Measurements from ENCODE around the gene NOLC1.
A peak's percentile ranks its signal among the peaks of the same experiment; 100 is the strongest.

NOLC1 gene

GRCh38 chr10:102151774-102152544 is at the start of gene NOLC1:
Gene NOLC1, plus strand, starts transcription at chr10:102152389. Its CDS starts 22 bp downstream, at chr10:102152411.
- peak within 1 kb of the TSS; percentile 76 for H3K4me3 ChIP-seq (replicated peaks; ENCODE audit: low read depth, low read length)
- DNase-seq (ENCODE audit: extremely low read depth, low read depth), result peak; percentile 98
- TF ChIP-seq CTCF (IDR thresholded peaks at IDR 0.05; ENCODE audit: low read depth, low read length, missing control alignments), result no peak

GRCh38 chr10:102102421-102102820 is 49.8 kb upstream of the NOLC1 start:
- no peak for TF ChIP-seq CTCF (IDR thresholded peaks at IDR 0.05; ENCODE audit: low read depth, low read length, missing control alignments)
- H3K4me3 ChIP-seq (replicated peaks; ENCODE audit: low read depth, low read length), result no peak overlapping the region
- no peak for DNase-seq (ENCODE audit: extremely low read depth, low read depth)

GRCh38 chr10:102106998-102107397 is 45.2 kb upstream of the NOLC1 start:
- no peak for DNase-seq (ENCODE audit: extremely low read depth, low read depth)
- TF ChIP-seq CTCF (IDR thresholded peaks at IDR 0.05; ENCODE audit: low read depth, low read length, missing control alignments), result no peak
- H3K4me3 ChIP-seq (replicated peaks; ENCODE audit: low read depth, low read length), result no peak overlapping the region

GRCh38 chr10:102109166-102110116 is 42.7 kb upstream of the NOLC1 start:
- H3K4me3 ChIP-seq (replicated peaks; ENCODE audit: low read depth, low read length), result no peak overlapping the region
- TF ChIP-seq CTCF (IDR thresholded peaks at IDR 0.05; ENCODE audit: low read depth, low read length, missing control alignments), result no peak
- no peak for DNase-seq (ENCODE audit: extremely low read depth, low read depth)

GRCh38 chr10:102111276-102111675 is 40.9 kb upstream of the NOLC1 start:
- TF ChIP-seq CTCF (IDR thresholded peaks at IDR 0.05; ENCODE audit: low read depth, low read length, missing control alignments), result no peak
- H3K4me3 ChIP-seq (replicated peaks; ENCODE audit: low read depth, low read length), result no peak overlapping the region
- DNase-seq (ENCODE audit: extremely low read depth, low read depth), result no peak

- TF ChIP-seq CTCF (IDR thresholded peaks at IDR 0.05; ENCODE audit: low read depth, low read length, missing control alignments), result peak; percentile 24
- no peak for DNase-seq (ENCODE audit: extremely low read depth, low read depth)
- peak overlapping the region; percentile 88 for H3K4me3 ChIP-seq (replicated peaks; ENCODE audit: low read depth, low read length)
These were observed 39.9 kb upstream of the NOLC1 start for GRCh38 chr10:102112210-102112817.

Measured in HFF-Myc (cell line).